ENCODE measurements around the gene SEZ6.

Gene SEZ6

GRCh38 chr17:28975646-28976045 lies 30.2 kb downstream of the SEZ6 start:
- DNase-seq (ENCODE audit: low read depth): no peak

DNA sequence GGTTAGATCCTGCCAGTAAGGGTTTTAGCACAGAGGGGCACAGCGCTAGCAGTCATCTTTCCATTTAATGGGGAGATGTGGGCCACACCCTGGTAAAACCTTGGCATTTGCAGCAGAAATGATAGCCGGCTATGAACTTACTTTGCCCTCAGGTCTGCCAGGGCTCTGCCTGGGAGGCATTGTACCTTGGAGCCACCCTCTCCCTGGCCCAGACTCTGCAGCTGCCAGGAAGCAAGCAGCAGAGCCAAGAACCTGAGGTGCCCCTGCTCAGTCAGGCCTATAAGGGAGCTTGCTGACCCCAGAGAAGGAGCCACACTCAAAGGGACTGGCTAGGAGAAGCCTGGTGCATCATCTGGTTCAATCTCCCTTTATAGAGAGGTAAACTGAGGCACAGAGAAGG lies 30.8 kb downstream of the SEZ6 start:
- no peak for DNase-seq (ENCODE audit: low read depth)

DNA sequence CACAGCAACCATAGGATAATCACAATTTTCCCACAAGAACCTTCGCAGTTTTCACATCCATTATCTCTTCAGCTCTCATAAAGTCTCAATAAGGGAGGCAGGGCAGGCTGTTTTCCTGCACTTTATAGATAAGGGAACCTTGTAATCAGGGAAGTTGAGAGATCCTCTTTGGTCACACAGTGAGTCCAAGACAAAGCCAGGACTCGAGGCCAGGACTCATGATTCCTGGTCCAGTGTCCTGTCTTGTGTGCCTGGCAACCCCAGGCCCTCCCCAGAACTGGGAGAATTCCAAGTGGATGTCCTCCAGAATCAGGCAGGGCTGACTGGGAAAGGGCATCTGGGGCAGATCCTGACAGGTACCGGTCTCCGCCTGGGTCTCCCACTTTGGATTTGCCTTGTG lies 31.4 kb downstream of the SEZ6 start:
- DNase-seq (ENCODE audit: low read depth): no peak

DNA sequence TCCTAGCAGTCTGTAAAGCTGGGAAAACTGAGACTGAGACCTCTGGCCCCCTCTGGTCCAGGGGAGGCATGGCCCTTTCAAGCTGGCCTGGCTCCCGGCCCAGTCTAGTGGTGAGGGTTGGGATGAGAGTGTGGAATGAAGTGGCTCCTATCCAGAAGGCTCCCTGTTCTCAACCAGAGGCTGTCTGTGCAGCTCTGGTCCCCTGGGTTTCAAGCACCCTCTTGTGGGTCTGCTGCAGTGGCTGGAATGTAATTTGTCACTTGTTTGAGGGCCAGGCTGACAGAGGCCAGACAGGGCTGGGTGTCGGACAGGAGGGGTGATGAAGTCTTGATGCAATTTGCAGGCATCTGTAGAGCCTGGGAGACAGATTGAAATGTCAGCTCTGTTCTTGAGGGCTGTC lies 32.4 kb downstream of the SEZ6 start:
- no peak for DNase-seq (ENCODE audit: low read depth)

GRCh38 chr17:28972437-28972836 lies 33.4 kb downstream of the SEZ6 start:
- DNase-seq (ENCODE audit: low read depth): no peak

GRCh38 chr17:28970879-28971278 lies 35.0 kb downstream of the SEZ6 start:
- no peak for DNase-seq (ENCODE audit: low read depth)

DNA sequence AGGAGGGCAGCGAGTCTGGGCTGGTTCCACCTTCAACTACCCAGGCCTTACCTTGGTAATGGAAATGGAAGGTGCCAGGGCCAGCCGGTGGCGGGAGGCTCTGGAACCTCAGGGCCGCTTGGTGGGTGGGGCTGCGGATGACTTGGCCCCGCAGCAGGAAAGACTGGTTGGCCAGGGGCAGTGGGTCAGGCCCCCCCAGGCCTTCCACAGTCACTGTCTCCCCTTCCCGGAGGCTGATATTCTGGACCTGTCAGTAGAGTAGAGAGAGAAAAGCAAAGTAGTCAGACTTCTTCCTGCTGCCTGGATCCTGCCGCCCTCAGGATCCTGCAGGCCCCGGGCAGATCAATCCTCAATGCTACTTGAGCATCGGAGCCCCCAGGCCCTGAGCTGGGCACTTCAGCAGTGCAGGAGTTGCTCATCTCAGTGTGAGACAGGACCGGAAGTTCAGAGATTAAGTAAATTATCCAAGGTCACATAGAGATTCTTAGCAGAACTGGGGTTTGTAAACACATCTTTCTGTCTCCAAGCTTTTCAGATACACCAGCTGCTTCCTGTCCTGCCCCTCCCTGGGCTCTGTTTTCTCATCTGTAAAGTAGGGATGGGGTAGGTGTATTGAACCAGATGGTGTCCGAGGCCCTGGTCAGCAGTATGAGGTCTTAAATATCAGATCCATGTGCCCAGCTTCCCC lies 36.0 kb downstream of the SEZ6 start:
- no peak for DNase-seq (ENCODE audit: low read depth)

- DNase-seq (ENCODE audit: low read depth): no peak
Observed at GRCh38 chr17:28968914-28969295, 36.9 kb downstream of the SEZ6 start.

- DNase-seq (ENCODE audit: low read depth): no peak
Observed at GRCh38 chr17:28968231-28968913, 37.5 kb downstream of the SEZ6 start.

DNA sequence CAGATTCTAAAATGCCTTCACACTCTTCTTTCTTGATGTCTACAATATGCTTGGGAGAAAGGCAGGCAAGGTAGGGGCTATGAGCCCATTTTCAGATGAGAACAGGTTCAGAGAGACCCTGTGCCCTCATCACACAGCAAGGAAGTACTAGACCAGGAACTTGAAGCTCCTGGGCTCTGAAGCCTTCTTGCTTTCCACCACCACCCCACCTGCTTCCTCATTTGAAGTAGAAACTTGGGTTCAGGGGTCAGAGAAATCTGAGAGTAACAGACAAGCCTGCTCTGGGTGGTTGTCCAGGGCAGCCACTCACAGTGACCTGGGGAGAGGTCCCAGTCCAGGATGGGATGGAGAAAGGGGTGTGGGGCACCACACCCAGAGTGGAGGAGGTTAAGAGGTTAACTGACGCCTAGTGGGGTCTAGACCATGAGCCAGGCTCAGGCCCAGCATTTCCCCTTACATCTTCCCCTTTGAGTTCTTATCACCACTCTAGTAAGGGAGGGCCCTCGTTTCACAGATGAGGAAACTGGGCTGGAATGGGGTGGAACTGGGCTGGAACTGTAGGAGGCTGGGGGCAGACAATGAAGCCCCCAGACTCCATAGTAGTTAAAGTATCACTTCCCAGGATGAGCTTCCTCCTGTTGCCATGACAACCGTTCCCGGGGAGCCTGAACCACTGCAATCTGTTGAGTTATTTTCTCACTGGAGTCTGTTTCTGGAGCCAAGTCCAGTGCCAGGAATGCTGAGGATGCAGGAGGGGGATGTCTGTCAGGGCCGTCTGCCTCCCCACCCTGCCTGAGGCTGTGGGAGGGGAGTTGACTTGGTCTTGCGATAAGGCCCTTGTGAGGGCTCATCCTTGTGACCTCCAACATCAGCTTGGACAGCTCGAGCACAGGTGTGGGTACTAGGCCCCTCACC lies 38.4 kb downstream of the SEZ6 start:
- DNase-seq (ENCODE audit: low read depth): no peak

GRCh38 chr17:28963841-28964240 lies 42.0 kb downstream of the SEZ6 start:
- DNase-seq (ENCODE audit: low read depth): no peak

GRCh38 chr17:28963055-28963611 lies 42.7 kb downstream of the SEZ6 start:
- DNase-seq (ENCODE audit: low read depth): no peak

DNA sequence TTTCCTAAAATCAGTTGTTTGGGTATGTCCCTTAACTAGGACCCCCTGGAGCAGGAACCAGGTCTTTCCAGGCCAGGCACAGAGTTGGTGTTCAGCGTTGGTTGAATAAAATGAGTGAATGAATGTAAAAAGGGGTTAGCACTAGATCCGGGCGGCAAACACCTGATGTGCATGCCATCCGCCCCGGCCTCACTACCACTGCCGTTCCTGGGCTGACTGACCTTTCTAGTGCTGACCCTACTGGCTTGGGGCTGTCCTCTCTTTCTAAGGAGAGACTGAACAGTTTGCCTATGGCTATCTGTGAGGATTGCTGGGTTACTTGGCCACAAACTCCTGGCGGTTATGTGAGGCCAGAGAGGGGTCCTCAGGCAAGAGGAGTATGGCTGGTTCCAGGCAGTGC lies 44.4 kb downstream of the SEZ6 start:
- no peak for DNase-seq (ENCODE audit: low read depth)

- DNase-seq (ENCODE audit: low read depth): no peak
Observed at GRCh38 chr17:28960256-28961061, 45.4 kb downstream of the SEZ6 start.

DNA sequence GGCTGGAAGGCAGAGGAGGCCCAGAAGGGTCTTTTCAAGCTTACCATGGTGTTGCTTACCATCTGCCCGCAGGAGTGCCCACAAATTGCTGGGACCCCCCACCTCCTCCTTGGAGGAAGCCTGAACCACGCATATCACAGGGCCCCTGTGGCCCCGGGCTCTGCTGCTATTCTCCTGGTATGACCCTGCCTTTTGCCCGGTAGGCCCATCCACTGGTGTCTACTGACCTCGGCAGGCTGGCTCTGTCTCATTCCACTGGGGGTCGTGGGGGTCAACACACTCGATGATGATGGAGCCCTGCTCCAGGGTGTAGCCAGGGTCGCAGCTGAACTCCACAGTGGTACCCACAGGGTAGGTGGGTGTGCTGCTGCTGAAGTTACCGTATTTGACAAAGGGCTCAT lies 46.4 kb downstream of the SEZ6 start:
- DNase-seq (ENCODE audit: low read depth): no peak

DNA sequence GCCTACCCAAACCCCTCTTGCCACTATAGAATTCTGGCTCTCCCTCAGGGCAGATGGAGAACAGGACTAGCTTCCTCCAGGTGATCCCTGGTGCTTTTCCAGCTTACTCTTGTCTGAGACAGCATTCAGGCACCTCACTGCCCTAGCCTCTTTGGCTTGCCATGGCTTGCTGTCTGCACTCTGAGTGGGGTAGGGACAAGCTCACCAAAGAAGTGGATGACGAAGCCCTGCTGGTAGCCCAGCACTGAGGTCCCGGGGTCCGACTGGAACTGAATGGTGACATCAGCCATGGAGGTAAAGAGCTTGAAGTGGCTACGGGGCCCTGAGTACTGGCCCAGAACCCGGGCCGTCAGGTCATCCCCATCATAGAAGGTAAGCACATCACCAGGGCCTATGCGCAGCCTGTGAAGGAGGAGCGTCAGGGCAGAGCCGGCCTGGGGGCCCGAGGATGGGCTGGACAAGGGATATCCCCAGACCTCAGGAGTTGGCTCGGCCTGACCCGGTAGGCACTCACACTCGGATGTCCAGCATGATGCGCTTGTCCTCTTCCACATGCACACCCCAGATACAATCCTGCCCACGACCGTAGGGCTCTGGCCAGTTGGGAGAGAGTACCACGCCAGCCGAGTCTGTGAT lies 46.9 kb downstream of the SEZ6 start:
- DNase-seq (ENCODE audit: low read depth): no peak

DNA sequence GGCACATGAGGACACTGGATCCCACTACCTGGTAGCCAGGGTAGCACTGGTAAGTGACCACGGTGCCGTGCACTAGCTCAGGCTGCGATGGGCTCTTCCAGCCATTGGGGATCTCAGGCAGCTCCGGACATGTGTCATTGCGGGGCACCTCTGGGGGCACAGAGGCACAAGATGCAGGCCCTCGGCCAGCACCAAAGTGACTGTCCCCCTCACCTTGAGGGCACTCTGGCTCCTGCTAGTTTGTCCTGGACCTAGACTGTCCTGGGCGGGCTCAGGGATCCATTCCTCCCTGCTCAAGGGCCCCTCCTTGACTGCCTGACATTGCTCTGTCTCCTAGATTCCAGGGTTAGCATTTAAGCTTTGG lies 47.9 kb downstream of the SEZ6 start:
- DNase-seq (ENCODE audit: low read depth): no peak

GRCh38 chr17:28957277-28957991 lies 48.4 kb downstream of the SEZ6 start:
- DNase-seq (ENCODE audit: low read depth): no peak

GRCh38 chr17:28956861-28957260 lies 49.0 kb downstream of the SEZ6 start:
- DNase-seq (ENCODE audit: low read depth): no peak

- DNase-seq (ENCODE audit: low read depth): no peak
Observed at GRCh38 chr17:28956112-28956511, 49.7 kb downstream of the SEZ6 start.

GRCh38 chr17:28955408-28955807 lies 50.4 kb downstream of the SEZ6 start:
- DNase-seq (ENCODE audit: low read depth): no peak

Measured in activated T-cell treated with anti-CD3 and anti-CD28 coated beads for 48 hours (primary cell).